Thoracic aorta (tissue), 2 donors: Measurements from ENCODE around the gene VWA2. TPM values are rescaled to one million over a fixed set of nuclear protein-coding genes. Genes with fewer than 3 reads are reported as not detected.

Source experiments
- ATAC-seq: fragments of 150-250 bp; one replicate; pipeline ENCODE4 v1.8.0; 2017; ENCODE audit warnings: low read depth; ENCODE audit not compliant: insufficient number of reproducible peaks, low FRiP score
- DNase-seq: peaks from one replicate; pipeline ENCODE4 v3.0.0-alpha.2; 2020; ENCODE audit warnings: low spot score
- H3K27ac ChIP-seq, 2 donors: fragments of 200-600 bp; sonication (generic); 1 replicate in 1 of 2; 2 replicates in 1 of 2; pipeline ENCODE4 v1.5.1; 2016; ENCODE audit warnings: mild to moderate bottlenecking in 2 of 2, moderate library complexity in 2 of 2
- H3K27me3 ChIP-seq: fragments of 200-600 bp; sonication (generic); replicated peaks from 2 replicates; pipeline ENCODE4 v1.6.0; 2016; ENCODE audit warnings: mild to moderate bottlenecking; ENCODE audit not compliant: insufficient read depth
- H3K36me3 ChIP-seq: fragments of 200-600 bp; sonication (generic); one replicate; pipeline ENCODE4 v1.5.1; 2016
- H3K4me1 ChIP-seq, 2 donors: fragments of 200-600 bp; sonication (generic); 1 replicate in 1 of 2; 2 replicates in 1 of 2; pipeline versions ENCODE4 v1.5.1 to v1.6.0; 2016; ENCODE audit warnings: low read depth in 2 of 2, mild to moderate bottlenecking in 1 of 2; ENCODE audit not compliant: control insufficient read depth in 1 of 2
- H3K4me3 ChIP-seq: fragments of 200-600 bp; sonication (generic); 2 replicates; pipeline ENCODE4 v1.5.1; 2016; ENCODE audit warnings: mild to moderate bottlenecking
- H3K9me3 ChIP-seq: fragments of 200-600 bp; sonication (generic); 2 replicates; pipeline ENCODE4 v1.5.1; 2016
- total RNA-seq, 2 donors: library from RNA; depleted of rRNA; stranded (reverse); fragments of >200 nt; gene quantifications; one replicate each; pipeline versions ENCODE4 v1.1.0 to v1.2.3, GENCODE V29; 2016
- TF ChIP-seq, protein P1 (sequence below): fragments of 200-600 bp; sonication (generic); IDR thresholded peaks from one replicate; pipeline ENCODE4 v1.5.1; 2019; ENCODE audit warnings: antibody characterized with exemption

VWA2 gene
- total RNA-seq, 2 donors from 2014 or later = 0.28 TPM; not detected in 1

DNA sequence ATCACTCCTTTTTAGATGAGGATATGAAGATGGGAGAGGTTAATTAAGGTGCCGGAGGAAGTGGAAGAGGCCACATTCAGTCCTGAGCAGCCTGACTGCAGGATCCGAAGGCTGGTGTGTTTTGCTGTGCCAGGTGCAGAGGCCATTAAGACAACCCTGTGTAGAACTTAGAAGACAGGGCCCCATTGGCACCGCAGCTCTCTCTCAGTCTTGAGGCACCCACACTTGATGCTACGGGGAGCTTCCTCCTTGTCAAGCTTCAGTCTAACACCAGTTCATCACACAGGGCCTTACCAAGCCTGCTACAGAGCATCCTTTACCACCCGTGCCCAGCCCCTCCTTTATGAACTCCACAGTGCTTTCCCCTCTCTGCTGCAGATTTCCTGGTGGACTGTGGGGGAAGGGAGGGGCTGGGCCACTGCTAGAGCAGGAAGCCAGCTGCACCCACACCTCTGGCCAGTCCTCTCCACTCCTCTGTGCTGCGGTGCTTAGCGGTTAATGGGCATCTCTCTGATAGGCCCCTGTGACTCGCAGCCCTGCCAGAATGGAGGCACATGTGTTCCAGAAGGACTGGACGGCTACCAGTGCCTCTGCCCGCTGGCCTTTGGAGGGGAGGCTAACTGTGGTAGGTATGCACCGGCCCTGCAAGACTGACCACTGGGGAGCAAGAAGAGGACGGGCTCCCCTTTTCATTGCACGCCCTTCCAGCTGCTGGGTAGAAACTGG lies 45.5 kb downstream of the VWA2 start:
- ATAC-seq (no peak), DNase-seq (no peak)
- Histone ChIP-seq H3K36me3 (no peaks in the 10 kb centered on the region), H3K4me3 (no peak overlapping the region), H3K27me3 (no peaks in the 10 kb centered on the region), H3K27ac (no peak overlapping the region), H3K9me3 (no peaks in the 10 kb centered on the region), H3K4me1 (no peaks in the 10 kb centered on the region)
- TF ChIP-seq, protein P1, sequence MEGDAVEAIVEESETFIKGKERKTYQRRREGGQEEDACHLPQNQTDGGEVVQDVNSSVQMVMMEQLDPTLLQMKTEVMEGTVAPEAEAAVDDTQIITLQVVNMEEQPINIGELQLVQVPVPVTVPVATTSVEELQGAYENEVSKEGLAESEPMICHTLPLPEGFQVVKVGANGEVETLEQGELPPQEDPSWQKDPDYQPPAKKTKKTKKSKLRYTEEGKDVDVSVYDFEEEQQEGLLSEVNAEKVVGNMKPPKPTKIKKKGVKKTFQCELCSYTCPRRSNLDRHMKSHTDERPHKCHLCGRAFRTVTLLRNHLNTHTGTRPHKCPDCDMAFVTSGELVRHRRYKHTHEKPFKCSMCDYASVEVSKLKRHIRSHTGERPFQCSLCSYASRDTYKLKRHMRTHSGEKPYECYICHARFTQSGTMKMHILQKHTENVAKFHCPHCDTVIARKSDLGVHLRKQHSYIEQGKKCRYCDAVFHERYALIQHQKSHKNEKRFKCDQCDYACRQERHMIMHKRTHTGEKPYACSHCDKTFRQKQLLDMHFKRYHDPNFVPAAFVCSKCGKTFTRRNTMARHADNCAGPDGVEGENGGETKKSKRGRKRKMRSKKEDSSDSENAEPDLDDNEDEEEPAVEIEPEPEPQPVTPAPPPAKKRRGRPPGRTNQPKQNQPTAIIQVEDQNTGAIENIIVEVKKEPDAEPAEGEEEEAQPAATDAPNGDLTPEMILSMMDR = no peak

DNA sequence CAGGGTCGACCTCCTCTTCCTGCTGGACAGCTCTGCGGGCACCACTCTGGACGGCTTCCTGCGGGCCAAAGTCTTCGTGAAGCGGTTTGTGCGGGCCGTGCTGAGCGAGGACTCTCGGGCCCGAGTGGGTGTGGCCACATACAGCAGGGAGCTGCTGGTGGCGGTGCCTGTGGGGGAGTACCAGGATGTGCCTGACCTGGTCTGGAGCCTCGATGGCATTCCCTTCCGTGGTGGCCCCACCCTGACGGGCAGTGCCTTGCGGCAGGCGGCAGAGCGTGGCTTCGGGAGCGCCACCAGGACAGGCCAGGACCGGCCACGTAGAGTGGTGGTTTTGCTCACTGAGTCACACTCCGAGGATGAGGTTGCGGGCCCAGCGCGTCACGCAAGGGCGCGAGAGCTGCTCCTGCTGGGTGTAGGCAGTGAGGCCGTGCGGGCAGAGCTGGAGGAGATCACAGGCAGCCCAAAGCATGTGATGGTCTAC lies 46.9 kb downstream of the VWA2 start:
- Histone ChIP-seq H3K36me3 (no peaks in the 10 kb centered on the region), H3K9me3 (no peaks in the 10 kb centered on the region), H3K4me1 (no peaks in the 10 kb centered on the region), H3K27me3 (no peaks in the 10 kb centered on the region), H3K4me3 (no peak overlapping the region), H3K27ac (no peak overlapping the region)
- DNase-seq = no peak
- ATAC-seq = no peak
- TF ChIP-seq, protein P1 = no peak

DNA sequence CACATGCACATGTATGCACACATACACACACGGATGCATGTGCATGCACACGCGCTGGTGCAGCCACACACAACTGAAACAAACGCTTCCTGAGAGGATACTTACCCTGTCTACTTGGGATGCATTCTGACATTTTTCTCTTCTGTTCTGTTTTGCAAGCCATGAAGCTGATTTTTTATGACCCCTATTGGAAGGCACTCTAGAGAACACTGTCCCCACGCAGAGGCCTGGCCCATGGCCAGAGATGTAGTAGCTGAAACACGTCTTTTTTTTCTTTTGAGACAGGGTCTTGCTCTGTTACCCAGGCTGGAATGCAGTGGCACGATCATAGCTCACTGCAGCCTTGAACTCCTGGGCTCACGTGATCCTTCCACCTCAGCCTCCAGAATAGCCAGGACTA lies 47.9 kb downstream of the VWA2 start:
- no peaks in the 10 kb centered on the region for H3K36me3 ChIP-seq
- TF ChIP-seq, protein P1 = no peak
- H3K4me3 ChIP-seq = no peak overlapping the region
- ATAC-seq = no peak
- no peak for DNase-seq
- no peaks in the 10 kb centered on the region for H3K27me3 ChIP-seq
- H3K27ac ChIP-seq = no peak overlapping the region
- no peaks in the 10 kb centered on the region for H3K9me3 ChIP-seq
- H3K4me1 ChIP-seq = no peaks in the 10 kb centered on the region

DNA sequence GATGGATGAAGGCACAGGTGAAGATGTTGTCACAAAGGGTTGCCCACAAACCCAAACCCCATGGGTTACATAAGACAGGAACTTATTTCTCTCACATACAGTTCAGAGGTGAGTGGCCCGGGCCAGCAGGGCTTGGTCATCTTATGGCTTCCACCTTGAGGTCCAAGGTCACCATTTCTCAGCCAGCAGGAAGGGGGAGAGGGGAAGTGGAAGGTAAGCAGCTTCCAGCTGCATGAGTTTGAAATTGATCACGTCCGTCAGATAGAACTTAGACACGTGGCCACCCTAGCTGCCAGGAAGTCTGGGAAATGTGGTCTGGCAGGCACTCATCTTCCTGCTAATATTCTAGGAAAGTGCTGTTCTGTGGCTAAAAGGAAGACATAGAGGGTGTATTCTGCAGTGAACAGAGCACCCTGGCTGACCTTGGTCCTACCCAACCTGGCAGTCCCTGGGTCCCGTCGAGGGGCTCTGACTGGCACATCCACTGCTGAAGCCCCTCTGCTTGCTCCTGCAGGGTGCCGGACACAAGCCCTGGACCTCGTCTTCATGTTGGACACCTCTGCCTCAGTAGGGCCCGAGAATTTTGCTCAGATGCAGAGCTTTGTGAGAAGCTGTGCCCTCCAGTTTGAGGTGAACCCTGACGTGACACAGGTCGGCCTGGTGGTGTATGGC lies 49.5 kb downstream of the VWA2 start:
- ATAC-seq = no peak
- H3K27ac ChIP-seq = no peak overlapping the region

DNA sequence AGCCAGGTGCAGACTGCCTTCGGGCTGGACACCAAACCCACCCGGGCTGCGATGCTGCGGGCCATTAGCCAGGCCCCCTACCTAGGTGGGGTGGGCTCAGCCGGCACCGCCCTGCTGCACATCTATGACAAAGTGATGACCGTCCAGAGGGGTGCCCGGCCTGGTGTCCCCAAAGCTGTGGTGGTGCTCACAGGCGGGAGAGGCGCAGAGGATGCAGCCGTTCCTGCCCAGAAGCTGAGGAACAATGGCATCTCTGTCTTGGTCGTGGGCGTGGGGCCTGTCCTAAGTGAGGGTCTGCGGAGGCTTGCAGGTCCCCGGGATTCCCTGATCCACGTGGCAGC lies 50.0 kb downstream of the VWA2 start:
- no peaks in the 10 kb centered on the region for H3K36me3 ChIP-seq
- DNase-seq = no peak
- H3K27me3 ChIP-seq = no peaks in the 10 kb centered on the region
- no peak overlapping the region for H3K4me3 ChIP-seq
- H3K27ac ChIP-seq = no peak overlapping the region
- ATAC-seq = no peak
- no peaks in the 10 kb centered on the region for H3K9me3 ChIP-seq
- TF ChIP-seq, protein P1 = no peak
- H3K4me1 ChIP-seq = no peaks in the 10 kb centered on the region

More for the DNA sequence above, 49.5 kb downstream of the VWA2 start:
- Histone ChIP-seq H3K4me3 (no peak overlapping the region), H3K4me1 (no peaks in the 10 kb centered on the region), H3K9me3 (no peaks in the 10 kb centered on the region), H3K27me3 (no peaks in the 10 kb centered on the region), H3K36me3 (no peaks in the 10 kb centered on the region)
- no peak for DNase-seq
- TF ChIP-seq, protein P1 = no peak
